ENCODE data around the gene CTNNA2.

- TF ChIP-seq CTCF (conservative IDR thresholded peaks at IDR 0.05) = no peak
- TF ChIP-seq EZH2 (IDR thresholded peaks at IDR 0.05; ENCODE audit: low read depth) = no peak
Observed at GRCh38 chr2:80166483-80167171, 653.8 kb downstream of the CTNNA2 start.

Data from PC-9 (cell line).